Activated CD4-positive, alpha-beta memory T cell treated with anti-CD3 and anti-CD28 coated beads, Interleukin-2, amount 10 ng/mL, durations not matched to agents 7 days and 5 days (primary cell): ENCODE results near the gene PPP3CA. TPM values are rescaled to one million over a fixed set of nuclear protein-coding genes. Genes with fewer than 3 reads are reported as not detected.
"Not testable (repeated sequence)": the region's sequence is repeated elsewhere in the genome, so short reads cannot be mapped to it uniquely, and the experiment has no call there.

Source experiments
- CTCF ChIA-PET: fragments of 350-600 bp; sonication (Branson Sonifier 250); formaldehyde crosslinking; loops from one replicate; lab custom pipeline; 2021; ENCODE audit warnings: antibody characterized with exemption, inconsistent platforms; lab: Charles Lee
- POLR2A ChIA-PET: fragments of 350-600 bp; sonication (Branson Sonifier 250); formaldehyde crosslinking; loops from one replicate; lab custom pipeline; 2021; ENCODE audit warnings: antibody characterized with exemption; lab: Charles Lee
- DNase-seq: peaks from one replicate; pipeline ENCODE4 v3.0.0-alpha.2; 2020
- H3K27ac Mint-ChIP-seq: one replicate; pipeline ENCODE4 v1.8.0; 2021; ENCODE audit warnings: mild to moderate bottlenecking, mixed read lengths
- H3K27me3 Mint-ChIP-seq: one replicate; pipeline ENCODE4 v1.8.0; 2021; ENCODE audit warnings: mixed read lengths
- H3K36me3 Mint-ChIP-seq: one replicate; pipeline ENCODE4 v1.8.0; 2021; ENCODE audit warnings: low read depth, mixed read lengths
- H3K4me1 Mint-ChIP-seq: one replicate; pipeline ENCODE4 v1.8.0; 2021; ENCODE audit warnings: mixed read lengths
- H3K4me3 Mint-ChIP-seq: one replicate; pipeline ENCODE4 v1.8.0; 2021; ENCODE audit warnings: mild to moderate bottlenecking, mixed read lengths
- H3K9me3 Mint-ChIP-seq: one replicate; pipeline ENCODE4 v1.8.0; 2021; ENCODE audit warnings: mixed read lengths
- total RNA-seq, 2 experiments: library from RNA; stranded (reverse); gene quantifications; one replicate each; pipeline ENCODE4 v1.2.3, GENCODE V29; 2021

PPP3CA gene
- total RNA-seq, 2 experiments from 2014 or later = 45.5 to 48.6 TPM

DNA sequence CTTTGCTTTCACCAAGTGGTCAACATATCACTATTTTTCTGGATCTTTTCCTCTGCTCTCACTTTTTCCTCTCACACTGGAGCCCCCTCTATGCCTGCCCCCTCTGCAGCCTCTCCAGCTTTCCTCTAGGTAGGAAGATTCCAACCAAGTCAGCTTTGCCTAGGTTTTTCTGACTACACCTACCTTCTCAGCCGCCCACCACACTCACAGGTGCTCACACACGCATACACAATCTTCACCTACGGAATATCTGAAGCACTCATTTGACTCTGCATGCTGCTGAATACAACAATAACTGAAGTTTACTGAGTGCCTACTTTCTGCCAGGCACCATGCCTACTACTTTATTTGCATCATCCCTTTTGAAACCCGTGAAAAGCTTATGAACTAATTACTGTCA, 328.0 kb downstream of the PPP3CA start:
- H3K36me3 Mint-ChIP-seq = peaks cover 24% of the 10 kb centered on the region
- CTCF ChIA-PET = interaction anchor here (1.1 to 1.6 kb wide), 5 partner anchors 10 to 328 kb away, joined by 3 to 6 read pairs (median 3); partner anchors contain the start of gene PPP3CA
- DNase-seq = no peak
- H3K27ac Mint-ChIP-seq = peak overlapping the region; percentile 92
- H3K4me1 Mint-ChIP-seq = peaks cover 73% of the 10 kb centered on the region
- H3K27me3 Mint-ChIP-seq = no peaks in the 10 kb centered on the region
- H3K9me3 Mint-ChIP-seq = peaks cover 8% of the 10 kb centered on the region
- H3K4me3 Mint-ChIP-seq = peak overlapping the region; percentile 8
- POLR2A ChIA-PET = interaction anchor here (0.8 to 3.9 kb wide), 9 partner anchors 9 to 1326 kb away, joined by 3 to 33 read pairs (median 8); partner anchors contain the start of genes PPP3CA and SLC39A8

- Mint-ChIP-seq H3K9me3 (peaks cover 8% of the 10 kb centered on the region), H3K27me3 (no peaks in the 10 kb centered on the region), H3K4me3 (no peak overlapping the region), H3K4me1 (peaks cover 78% of the 10 kb centered on the region), H3K27ac (peak overlapping the region; percentile 92), H3K36me3 (peaks cover 24% of the 10 kb centered on the region)
- ChIA-PET POLR2A (interaction anchor here (1.0 to 3.9 kb wide), 5 partner anchors 9 to 1326 kb away, joined by 3 to 33 read pairs (median 17); partner anchors contain the start of genes PPP3CA and SLC39A8), CTCF (interaction anchor here (1.1 to 1.4 kb wide), 3 partner anchors 9 to 128 kb away, joined by 3 to 4 read pairs (median 3); no protein-coding TSS in a partner anchor)
- peak; percentile 51 for DNase-seq
Measured at GRCh38 chr4:101018836-101019235, 328.5 kb downstream of the PPP3CA start.

- Mint-ChIP-seq H3K36me3 (peaks cover 10% of the 10 kb centered on the region), H3K4me3 (no peak overlapping the region), H3K4me1 (peaks cover 63% of the 10 kb centered on the region), H3K27ac (no peak overlapping the region), H3K27me3 (no peaks in the 10 kb centered on the region), H3K9me3 (peaks cover 8% of the 10 kb centered on the region)
- DNase-seq = no peak
- ChIA-PET CTCF (no interaction called here), POLR2A (no interaction called here)
Measured at GRCh38 chr4:101014417-101014816, 332.9 kb downstream of the PPP3CA start.

DNA sequence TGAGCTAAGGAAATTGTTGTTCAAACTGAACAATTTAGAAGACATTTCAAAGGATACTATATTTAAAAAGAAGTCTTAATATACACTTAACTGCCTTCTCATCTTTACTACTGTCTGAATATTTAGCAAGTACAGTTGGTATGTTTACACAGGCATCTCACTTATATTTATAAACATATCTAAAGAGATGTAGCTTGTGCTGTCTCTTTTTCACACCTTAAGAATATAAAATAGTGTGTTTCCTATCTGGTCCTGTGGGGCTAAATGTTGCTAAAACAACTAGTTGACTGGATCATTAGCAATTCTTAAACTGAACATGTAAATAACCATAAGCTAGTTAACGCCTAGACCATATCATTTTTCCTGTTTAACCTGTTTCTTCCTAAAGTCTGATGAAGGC, 336.3 kb downstream of the PPP3CA start:
- Mint-ChIP-seq H3K27ac (no peak overlapping the region), H3K4me3 (no peak overlapping the region), H3K36me3 (peaks cover 3% of the 10 kb centered on the region), H3K4me1 (peaks cover 37% of the 10 kb centered on the region), H3K9me3 (peaks cover 5% of the 10 kb centered on the region), H3K27me3 (no peaks in the 10 kb centered on the region)
- no peak for DNase-seq
- ChIA-PET CTCF (interaction anchor here (1.0 kb wide), 1 partner anchor 159 kb away, joined by 4 read pairs; no protein-coding TSS in a partner anchor), POLR2A (interaction anchor here (0.8 to 3.0 kb wide), 2 partner anchors 9 to 336 kb away, joined by 3 to 17 read pairs; partner anchors contain the start of gene PPP3CA)

GRCh38 chr4:101009471-101009870, 337.9 kb downstream of the PPP3CA start:
- POLR2A ChIA-PET = interaction anchor here (3.0 kb wide), 1 partner anchor 11 kb away, joined by 17 read pairs; no protein-coding TSS in a partner anchor
- peaks cover 30% of the 10 kb centered on the region for H3K4me1 Mint-ChIP-seq

DNA sequence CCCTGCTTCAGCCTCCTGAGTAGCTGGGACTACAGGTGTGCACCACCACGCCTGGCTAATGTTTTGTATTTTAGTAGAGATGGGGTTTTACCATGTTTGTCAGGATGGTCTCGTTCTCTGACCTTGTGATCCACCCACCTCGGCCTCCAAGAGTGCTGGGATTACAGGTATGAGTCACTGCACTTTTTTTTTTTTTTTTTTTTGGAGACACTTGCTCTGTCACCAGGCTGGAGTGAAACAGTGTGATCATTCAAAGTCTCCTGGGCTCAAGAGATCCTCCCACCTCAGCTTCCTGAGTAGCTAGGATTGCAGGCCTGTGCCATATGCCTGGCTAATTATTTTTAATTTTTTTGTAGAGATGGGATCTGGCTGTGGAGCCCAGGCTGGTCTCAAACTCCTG, 338.8 kb downstream of the PPP3CA start:
- POLR2A ChIA-PET = no interaction called here
- Mint-ChIP-seq H3K9me3 (peaks cover 4% of the 10 kb centered on the region), H3K36me3 (peaks cover 3% of the 10 kb centered on the region), H3K4me1 (peaks cover 21% of the 10 kb centered on the region), H3K27me3 (no peaks in the 10 kb centered on the region), H3K4me3 (no peak overlapping the region), H3K27ac (no peak overlapping the region)
- DNase-seq = no peak
- CTCF ChIA-PET = no interaction called here

More at GRCh38 chr4:101009471-101009870, 337.9 kb downstream of the PPP3CA start:
- no peak for DNase-seq
- CTCF ChIA-PET = interaction anchor here (1.7 kb wide), 1 partner anchor 10 kb away, joined by 4 read pairs; no protein-coding TSS in a partner anchor
- H3K36me3 Mint-ChIP-seq = peaks cover 3% of the 10 kb centered on the region
- H3K9me3 Mint-ChIP-seq = peaks cover 4% of the 10 kb centered on the region
- no peak overlapping the region for H3K4me3 Mint-ChIP-seq
- peak overlapping the region; percentile 12 for H3K27ac Mint-ChIP-seq
- H3K27me3 Mint-ChIP-seq = no peaks in the 10 kb centered on the region

DNA sequence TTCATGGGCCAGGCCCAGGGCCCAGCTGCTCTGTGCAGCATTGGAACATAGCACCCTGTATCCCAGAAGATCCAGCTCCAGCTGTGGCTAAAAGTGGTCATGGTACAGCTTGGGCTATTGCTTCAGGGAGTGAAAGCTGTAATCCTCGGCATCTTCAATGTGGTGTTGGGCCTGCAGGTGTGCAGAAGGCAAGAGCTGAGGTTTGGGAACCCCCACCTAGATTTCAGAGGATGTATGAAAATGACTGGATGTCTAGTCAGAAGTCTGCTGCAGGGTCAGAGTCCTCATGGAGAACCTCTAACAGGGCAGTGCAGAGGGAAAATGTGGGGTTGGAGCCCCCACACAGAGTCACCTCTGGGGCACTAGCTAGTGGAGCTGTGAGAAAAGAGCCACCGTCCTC, 341.7 kb downstream of the PPP3CA start:
- Mint-ChIP-seq H3K4me1 (peaks cover 16% of the 10 kb centered on the region), H3K27me3 (no peaks in the 10 kb centered on the region), H3K36me3 (peaks cover 3% of the 10 kb centered on the region), H3K27ac (no peak overlapping the region), H3K9me3 (peaks cover 4% of the 10 kb centered on the region), H3K4me3 (no peak overlapping the region)
- no peak for DNase-seq
- CTCF ChIA-PET = no interaction called here
- POLR2A ChIA-PET = no interaction called here

DNA sequence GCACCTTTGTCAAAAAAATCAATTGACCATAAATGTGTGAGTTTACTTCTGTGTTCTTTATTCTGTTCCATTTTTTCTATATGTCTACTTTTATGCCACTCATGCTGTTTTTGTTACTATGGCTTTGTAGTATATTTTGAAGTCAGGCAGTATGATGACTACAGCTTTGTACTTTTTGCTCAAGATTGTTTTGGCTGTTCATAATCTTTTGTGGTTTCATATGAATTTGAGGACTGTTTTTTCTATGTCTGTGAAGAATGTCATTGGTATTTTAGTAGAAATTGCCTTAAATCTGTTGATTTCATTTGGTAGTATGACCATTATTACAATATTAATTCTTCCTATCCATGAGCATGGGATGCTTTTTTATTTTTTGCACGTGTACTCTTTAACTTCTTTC, 346.8 kb downstream of the PPP3CA start:
- H3K9me3 Mint-ChIP-seq = peaks cover 4% of the 10 kb centered on the region
- ChIA-PET CTCF (no interaction called here), POLR2A (no interaction called here)
- H3K4me1 Mint-ChIP-seq = no peaks in the 10 kb centered on the region
- no peak overlapping the region for H3K27ac Mint-ChIP-seq
- no peak for DNase-seq
- no peaks in the 10 kb centered on the region for H3K27me3 Mint-ChIP-seq
- H3K4me3 Mint-ChIP-seq = no peak overlapping the region
- no peaks in the 10 kb centered on the region for H3K36me3 Mint-ChIP-seq

GRCh38 chr4:100995671-100996070, 351.7 kb downstream of the PPP3CA start:
- POLR2A ChIA-PET = no interaction called here
- no peak overlapping the region for H3K4me3 Mint-ChIP-seq
- no peaks in the 10 kb centered on the region for H3K36me3 Mint-ChIP-seq
- CTCF ChIA-PET = no interaction called here
- H3K9me3 Mint-ChIP-seq = no peaks in the 10 kb centered on the region
- no peaks in the 10 kb centered on the region for H3K27me3 Mint-ChIP-seq
- no peak overlapping the region for H3K27ac Mint-ChIP-seq
- no peak for DNase-seq
- no peaks in the 10 kb centered on the region for H3K4me1 Mint-ChIP-seq

DNA sequence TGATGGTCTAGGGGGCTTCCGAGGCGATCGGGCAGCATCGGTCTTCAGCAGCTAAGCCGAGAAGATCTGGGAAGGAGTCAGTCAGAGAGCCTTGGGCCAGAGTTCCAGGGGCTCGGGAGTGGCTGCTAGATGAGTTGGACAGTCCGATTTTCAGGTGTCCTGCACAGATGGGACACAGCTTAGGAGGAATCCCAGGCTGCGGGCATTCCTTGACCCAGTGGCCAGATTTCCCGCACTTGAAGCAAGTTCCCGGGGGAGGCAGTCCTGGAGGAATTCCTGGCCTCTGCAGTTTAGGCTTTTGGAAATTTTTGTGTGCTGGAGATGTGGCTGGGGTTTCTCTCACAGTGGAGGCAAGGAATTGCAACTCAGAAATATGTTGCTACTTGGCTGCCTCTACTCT, 352.3 kb downstream of the PPP3CA start:
- H3K27me3 Mint-ChIP-seq, H3K36me3 Mint-ChIP-seq, H3K27ac Mint-ChIP-seq, CTCF ChIA-PET, H3K4me3 Mint-ChIP-seq, DNase-seq, H3K9me3 Mint-ChIP-seq, POLR2A ChIA-PET, H3K4me1 Mint-ChIP-seq: not testable (repeated sequence)

DNA sequence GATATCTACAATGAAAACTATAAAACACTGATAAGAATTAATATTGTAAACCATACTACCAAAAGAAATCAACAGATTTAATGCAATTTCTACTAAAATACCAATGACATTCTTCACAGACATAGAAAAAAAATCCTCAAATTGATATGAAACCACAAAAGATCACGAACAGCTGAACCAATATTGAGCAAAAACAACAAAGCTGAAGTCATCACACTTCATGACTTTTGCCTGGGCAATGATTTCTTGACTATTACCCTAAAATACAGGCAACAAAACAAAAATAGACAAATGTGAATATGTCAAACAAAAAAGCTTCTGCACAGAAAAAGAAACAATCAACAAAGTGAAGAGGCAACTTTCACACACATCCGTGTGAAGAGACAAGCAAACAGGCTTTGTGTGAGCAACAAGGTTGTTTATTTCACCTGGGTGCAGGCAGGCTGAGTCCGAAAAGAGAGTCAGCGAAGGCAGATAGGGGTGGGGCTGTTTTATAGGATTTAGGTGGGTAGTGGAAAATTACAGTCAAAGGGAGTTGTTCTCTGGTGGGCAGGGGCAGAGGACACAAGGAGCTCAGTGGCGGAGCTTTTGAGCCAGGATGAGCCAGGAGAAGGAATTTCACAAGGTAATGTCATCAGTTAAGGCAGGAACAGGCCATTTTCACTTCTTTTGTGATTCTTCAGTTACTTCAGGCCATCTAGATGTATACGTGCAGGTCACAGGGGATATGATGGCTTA, 355.8 kb downstream of the PPP3CA start:
- H3K9me3 Mint-ChIP-seq, H3K4me3 Mint-ChIP-seq, POLR2A ChIA-PET, H3K27me3 Mint-ChIP-seq, H3K36me3 Mint-ChIP-seq, H3K4me1 Mint-ChIP-seq, DNase-seq, CTCF ChIA-PET, H3K27ac Mint-ChIP-seq: not testable (repeated sequence)

- Mint-ChIP-seq H3K27ac (no peak overlapping the region), H3K9me3 (no peaks in the 10 kb centered on the region), H3K4me1 (no peaks in the 10 kb centered on the region), H3K4me3 (no peak overlapping the region), H3K27me3 (no peaks in the 10 kb centered on the region), H3K36me3 (no peaks in the 10 kb centered on the region)
- ChIA-PET POLR2A (no interaction called here), CTCF (no interaction called here)
- no peak for DNase-seq
Measured at GRCh38 chr4:100989401-100989800, 357.9 kb downstream of the PPP3CA start.

DNA sequence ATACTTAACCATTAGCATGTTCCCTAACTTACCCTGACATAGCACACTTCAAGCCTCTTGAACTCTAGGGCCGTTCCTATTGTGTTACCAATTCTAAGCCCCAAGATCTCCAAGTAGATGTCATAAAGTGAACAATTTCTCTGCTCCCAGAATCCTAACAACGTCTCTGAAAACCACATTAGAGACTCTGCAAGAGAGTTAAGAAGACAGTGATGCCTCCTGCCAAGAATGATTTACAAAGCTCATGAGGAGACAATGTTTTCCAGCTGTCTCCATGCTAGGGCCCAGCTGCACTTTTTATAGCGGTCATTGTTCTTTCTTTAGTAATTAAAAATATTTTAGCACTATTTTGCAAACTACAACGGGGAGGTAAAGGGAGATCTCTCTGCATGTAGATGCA, 358.4 kb downstream of the PPP3CA start:
- Mint-ChIP-seq H3K4me3 (no peak overlapping the region), H3K4me1 (no peaks in the 10 kb centered on the region), H3K27me3 (no peaks in the 10 kb centered on the region), H3K36me3 (no peaks in the 10 kb centered on the region), H3K27ac (no peak overlapping the region), H3K9me3 (no peaks in the 10 kb centered on the region)
- no peak for DNase-seq
- CTCF ChIA-PET = no interaction called here
- POLR2A ChIA-PET = no interaction called here
